PC-3 (cell line): ENCODE measurements around the gene BICD2. TPM values are rescaled to one million over a fixed set of nuclear protein-coding genes. Genes with fewer than 3 reads are reported as not detected.

Experiments
- ATAC-seq: fragments of 200-7000 bp; cut with Tn5 transposase; 2 replicates; pipeline ENCODE4 v1.9.1; 2020; ENCODE audit warnings: mild to moderate bottlenecking, moderate library complexity
- BruUV-seq: library from RNA; stranded (reverse); fragments of 400-500 nt; replicated peaks from 2 replicates; lab custom pipeline; 2021; lab: Mats Ljungman, UMichigan
- CTCF ChIA-PET: fragments of 300-600 bp; sonication (Branson Sonifier 250); formaldehyde crosslinking; loops from one replicate; lab custom pipeline; 2022; ENCODE audit warnings: antibody characterized with exemption; lab: Charles Lee
- POLR2A ChIA-PET: fragments of 300-600 bp; sonication (Branson Sonifier 250); formaldehyde crosslinking; loops from one replicate; lab custom pipeline; 2022; ENCODE audit warnings: antibody characterized with exemption; ENCODE audit not compliant: unreplicated experiment; lab: Charles Lee
- DNase-seq: peaks from one replicate; pipeline ENCODE4 v3.0.0-alpha.2; 2015
- H2AFZ ChIP-seq: fragments of 300-600 bp; sonication (generic); 2 replicates; pipeline ENCODE4 v1.6.0; 2016; ENCODE audit warnings: antibody characterized with exemption, low read length
- H3F3A ChIP-seq: fragments of 300-600 bp; sonication (generic); one replicate; pipeline ENCODE4 v1.6.0; 2017; ENCODE audit warnings: antibody characterized with exemption, low read length, control low read depth, mild to moderate bottlenecking; ENCODE audit not compliant: unreplicated experiment
- H3K27ac ChIP-seq: fragments of 300-600 bp; sonication (generic); 2 replicates; pipeline ENCODE4 v1.5.1; 2016; ENCODE audit warnings: mild to moderate bottlenecking, low read length
- H3K27me3 ChIP-seq: fragments of 300-600 bp; sonication (generic); 2 replicates; pipeline ENCODE4 v1.6.1; 2016; ENCODE audit warnings: low read length, mixed read lengths
- H3K36me3 ChIP-seq: fragments of 300-600 bp; sonication (generic); 2 replicates; pipeline ENCODE4 v1.6.1; 2016; ENCODE audit warnings: low read depth, mixed run types, low read length, mixed read lengths
- H3K4me1 ChIP-seq: fragments of 300-600 bp; sonication (generic); 2 replicates; pipeline ENCODE4 v1.5.1; 2016; ENCODE audit warnings: low read length; ENCODE audit not compliant: insufficient read depth
- H3K4me2 ChIP-seq: fragments of 300-600 bp; sonication (generic); 2 replicates; pipeline ENCODE4 v1.6.0; 2016; ENCODE audit warnings: low read length
- H3K4me3 ChIP-seq: fragments of 300-600 bp; sonication (generic); 2 replicates; pipeline ENCODE4 v1.5.1; 2016; ENCODE audit warnings: mild to moderate bottlenecking, low read length, mixed read lengths
- H3K79me2 ChIP-seq: fragments of 300-600 bp; sonication (generic); 2 replicates; pipeline ENCODE4 v1.6.1; 2017; ENCODE audit warnings: low read length, mixed read lengths
- H3K9ac ChIP-seq: fragments of 300-600 bp; sonication (generic); 2 replicates; pipeline ENCODE4 v1.6.0; 2016; ENCODE audit warnings: mild to moderate bottlenecking, low read length
- H3K9me2 ChIP-seq: fragments of 300-600 bp; sonication (generic); replicated peaks from 2 replicates; pipeline ENCODE4 v1.6.1; 2016; ENCODE audit warnings: mixed run types, low read length, mixed read lengths
- H3K9me3 ChIP-seq: fragments of 300-600 bp; sonication (generic); 2 replicates; pipeline ENCODE4 v1.6.1; 2016; ENCODE audit warnings: low read length, mixed read lengths
- H4K20me1 ChIP-seq: fragments of 300-600 bp; sonication (generic); 2 replicates; pipeline ENCODE4 v1.6.1; 2016; ENCODE audit warnings: low read length, mixed read lengths
- EZH2 ChIP-seq: fragments of 300-600 bp; sonication (generic); IDR thresholded peaks from one replicate; pipeline ENCODE4 v1.6.1; 2017; ENCODE audit warnings: antibody characterized with exemption, mild to moderate bottlenecking, low read length; ENCODE audit not compliant: unreplicated experiment
- EZH2phosphoT487 ChIP-seq: fragments of 300-600 bp; sonication (generic); IDR thresholded peaks from 2 replicates; pipeline ENCODE4 v1.6.1; 2018; ENCODE audit warnings: mild to moderate bottlenecking, antibody characterized with exemption, low read length, borderline replicate concordance
- intact Hi-C: fragments of 100-400 bp; cut with micrococcal nuclease; formaldehyde crosslinking; loops from 2 replicates; pipeline ENCODE4 v1.9.0; 2023
- total RNA-seq: library from RNA; depleted of rRNA; stranded (reverse); fragments of >200 nt; gene quantifications from 2 replicates; pipeline ENCODE4 v1.2.3, GENCODE V29; 2014
- TF ChIP-seq, protein P1 (sequence below): fragments of 300-600 bp; sonication (generic); conservative IDR thresholded peaks from 2 replicates; pipeline ENCODE4 v1.5.1; 2017; ENCODE audit warnings: antibody characterized with exemption, low read depth, mild to moderate bottlenecking, low read length

BICD2 gene
- total RNA-seq, 1 experiment from 2014 or later: 26.3 TPM

DNA sequence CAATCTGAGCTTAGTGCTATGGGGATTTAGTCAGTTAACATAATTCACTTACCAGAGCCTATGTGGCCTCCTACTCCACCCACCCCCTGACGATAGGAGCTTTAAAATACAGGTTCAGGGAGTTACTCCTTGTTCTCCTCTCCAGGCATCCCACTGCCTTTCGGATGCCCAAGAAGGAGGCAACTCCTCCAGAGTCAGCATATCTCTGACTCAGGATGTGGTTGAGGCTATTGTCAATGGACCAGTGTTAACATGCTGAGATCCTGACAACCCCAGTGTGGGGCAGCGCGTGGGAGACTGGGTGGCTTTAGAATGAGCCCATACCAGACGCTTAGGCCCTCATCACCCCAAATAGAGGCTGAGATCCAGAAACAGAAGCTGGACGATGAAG lies 27.4 kb downstream of the BICD2 start:
- ATAC-seq: no peak
- no peaks in the 10 kb centered on the region for H3K36me3 ChIP-seq
- H3K9ac ChIP-seq: no peak overlapping the region
- no peak overlapping the region for H3K4me2 ChIP-seq
- ChIA-PET POLR2A (no interaction called here), CTCF (no interaction called here)
- no peaks in the 10 kb centered on the region for H3F3A ChIP-seq
- intact Hi-C loops: no loop called here
- no peak overlapping the region for H2AFZ ChIP-seq
- H3K4me3 ChIP-seq: no peak overlapping the region
- DNase-seq: no peak
- no peaks in the 10 kb centered on the region for H3K27me3 ChIP-seq
- no peaks in the 10 kb centered on the region for H3K9me3 ChIP-seq
- no peak overlapping the region for H3K27ac ChIP-seq
- H3K79me2 ChIP-seq: peaks cover 85% of the 10 kb centered on the region
- TF ChIP-seq EZH2 (no peak), EZH2phosphoT487 (no peak)
- TF ChIP-seq, protein P1, sequence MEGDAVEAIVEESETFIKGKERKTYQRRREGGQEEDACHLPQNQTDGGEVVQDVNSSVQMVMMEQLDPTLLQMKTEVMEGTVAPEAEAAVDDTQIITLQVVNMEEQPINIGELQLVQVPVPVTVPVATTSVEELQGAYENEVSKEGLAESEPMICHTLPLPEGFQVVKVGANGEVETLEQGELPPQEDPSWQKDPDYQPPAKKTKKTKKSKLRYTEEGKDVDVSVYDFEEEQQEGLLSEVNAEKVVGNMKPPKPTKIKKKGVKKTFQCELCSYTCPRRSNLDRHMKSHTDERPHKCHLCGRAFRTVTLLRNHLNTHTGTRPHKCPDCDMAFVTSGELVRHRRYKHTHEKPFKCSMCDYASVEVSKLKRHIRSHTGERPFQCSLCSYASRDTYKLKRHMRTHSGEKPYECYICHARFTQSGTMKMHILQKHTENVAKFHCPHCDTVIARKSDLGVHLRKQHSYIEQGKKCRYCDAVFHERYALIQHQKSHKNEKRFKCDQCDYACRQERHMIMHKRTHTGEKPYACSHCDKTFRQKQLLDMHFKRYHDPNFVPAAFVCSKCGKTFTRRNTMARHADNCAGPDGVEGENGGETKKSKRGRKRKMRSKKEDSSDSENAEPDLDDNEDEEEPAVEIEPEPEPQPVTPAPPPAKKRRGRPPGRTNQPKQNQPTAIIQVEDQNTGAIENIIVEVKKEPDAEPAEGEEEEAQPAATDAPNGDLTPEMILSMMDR: no peak
- peaks cover 8% of the 10 kb centered on the region; the same call in 1 of the 2 replicates for H4K20me1 ChIP-seq
- H3K9me2 ChIP-seq: no peaks in the 10 kb centered on the region
- no peaks in the 10 kb centered on the region for H3K4me1 ChIP-seq
- BruUV-seq: no TSS peak

DNA sequence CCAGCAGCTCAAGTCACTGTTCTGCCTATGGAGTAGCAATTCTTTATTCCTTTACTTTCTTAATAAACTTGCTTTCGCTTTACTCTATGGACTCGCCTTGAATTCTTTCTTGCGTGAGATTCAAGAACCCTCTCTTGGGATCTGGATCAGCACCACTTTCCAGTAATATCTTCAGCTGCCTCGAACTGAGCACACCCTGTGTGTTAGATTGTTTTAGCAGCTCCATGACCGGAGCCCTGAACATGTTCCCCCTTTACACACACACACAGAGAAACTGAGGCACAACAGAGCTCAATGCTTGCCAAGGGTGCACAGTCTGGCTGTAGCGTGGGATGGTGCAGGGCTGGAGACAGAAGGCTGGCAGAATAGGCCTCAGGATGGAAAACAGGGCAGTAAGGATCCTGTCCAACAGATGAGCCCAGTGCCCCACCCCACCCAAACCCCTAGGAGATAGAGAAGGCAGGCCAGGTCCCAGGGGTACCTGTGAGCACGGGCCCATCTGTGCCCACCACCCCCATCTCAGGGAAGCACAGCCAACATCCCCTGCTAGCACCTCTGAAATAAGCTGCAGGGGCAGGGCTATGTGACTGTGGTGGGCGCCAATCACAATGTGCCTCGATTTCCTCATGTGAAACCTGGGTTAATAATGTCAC lies 27.9 kb downstream of the BICD2 start:
- Histone ChIP-seq H3K27me3 (no peaks in the 10 kb centered on the region), H3K36me3 (no peaks in the 10 kb centered on the region), H3K9ac (no peak overlapping the region), H3K27ac (no peak overlapping the region), H3F3A (no peaks in the 10 kb centered on the region), H3K4me3 (no peak overlapping the region), H2AFZ (no peak overlapping the region), H3K4me1 (no peaks in the 10 kb centered on the region), H3K9me2 (no peaks in the 10 kb centered on the region), H3K4me2 (no peak overlapping the region), H3K79me2 (peaks cover 85% of the 10 kb centered on the region), H3K9me3 (no peaks in the 10 kb centered on the region), H4K20me1 (peaks cover 8% of the 10 kb centered on the region; the same call in 1 of the 2 replicates)
- DNase-seq (no peak), ATAC-seq (no peak)
- no TSS peak for BruUV-seq
- ChIA-PET CTCF (no interaction called here), POLR2A (no interaction called here)
- TF ChIP-seq EZH2phosphoT487: no peak
- no peak for TF ChIP-seq EZH2
- TF ChIP-seq, protein P1: no peak
- intact Hi-C loops: no loop called here

DNA sequence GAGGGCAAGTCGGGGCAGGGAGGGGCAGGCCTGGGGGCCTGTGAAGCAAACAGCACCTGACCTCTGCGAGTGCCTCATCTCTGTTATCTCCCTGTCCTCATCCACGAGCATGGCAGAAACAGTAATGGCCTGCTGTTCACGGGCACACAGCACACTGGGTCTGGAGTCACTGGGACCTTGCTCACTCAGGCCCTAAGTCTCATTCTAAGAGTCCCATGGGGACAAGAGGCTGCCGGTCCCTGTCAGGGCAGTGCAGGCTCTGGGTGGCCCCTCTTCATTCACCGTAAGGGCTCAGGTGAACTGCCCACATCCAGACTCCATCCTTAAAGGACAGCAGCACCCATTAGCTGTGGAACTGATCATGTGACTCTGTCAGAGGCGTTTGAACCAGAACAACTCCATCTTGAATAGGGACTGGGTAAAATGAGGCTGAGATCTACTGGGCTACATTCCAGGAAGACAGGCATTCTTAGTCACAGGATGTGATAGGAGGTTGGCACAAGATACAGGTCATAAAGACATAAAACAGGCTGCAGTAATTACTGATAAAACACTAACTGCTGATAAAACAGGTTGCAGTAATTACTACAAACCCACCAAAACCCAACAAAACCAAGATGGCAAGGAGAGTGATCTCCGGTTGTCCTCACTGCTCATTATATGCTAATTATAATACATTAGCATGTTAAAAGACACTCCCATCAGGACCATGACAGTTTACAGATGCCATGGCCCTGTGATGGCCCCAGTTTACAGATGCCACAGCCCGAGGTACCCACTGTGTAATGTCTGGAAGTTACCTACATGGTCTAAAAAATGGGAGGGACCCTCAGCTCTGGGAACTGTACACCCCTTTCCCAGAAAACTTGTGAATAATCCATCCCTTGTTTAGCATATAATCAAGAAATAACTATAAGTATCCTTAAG lies 28.7 kb downstream of the BICD2 start:
- ChIA-PET CTCF (no interaction called here), POLR2A (no interaction called here)
- Histone ChIP-seq H3K79me2 (peaks cover 85% of the 10 kb centered on the region), H3K36me3 (no peaks in the 10 kb centered on the region), H3F3A (no peaks in the 10 kb centered on the region), H3K4me2 (no peak overlapping the region), H4K20me1 (peaks cover 8% of the 10 kb centered on the region; the same call in 1 of the 2 replicates), H3K9me2 (no peaks in the 10 kb centered on the region), H3K4me3 (no peak overlapping the region), H3K4me1 (no peaks in the 10 kb centered on the region), H3K9me3 (no peaks in the 10 kb centered on the region), H3K9ac (no peak overlapping the region), H2AFZ (no peak overlapping the region), H3K27me3 (no peaks in the 10 kb centered on the region), H3K27ac (no peak overlapping the region)
- BruUV-seq: no TSS peak
- DNase-seq (no peak), ATAC-seq (no peak)
- intact Hi-C loops: no loop called here
- TF ChIP-seq EZH2: no peak
- TF ChIP-seq, protein P1: no peak
- no peak for TF ChIP-seq EZH2phosphoT487
